GM23248 (cell line): ENCODE measurements around the gene ANGPT4. TPM values are rescaled to one million over a fixed set of nuclear protein-coding genes. Genes with fewer than 3 reads are reported as not detected.

Experiments used
- DNase-seq: peaks from one replicate; pipeline ENCODE4 v3.0.0-alpha.2; 2015
- H2AFZ ChIP-seq: fragments of 200-600 bp; sonication (generic); 2 replicates; pipeline ENCODE4 v1.6.1; 2016; ENCODE audit warnings: antibody characterized with exemption
- H3F3A ChIP-seq: fragments of 200-600 bp; sonication (generic); 2 replicates; pipeline ENCODE4 v1.6.1; 2016; ENCODE audit warnings: mild to moderate bottlenecking, antibody characterized with exemption, mixed run types; ENCODE audit not compliant: insufficient read depth
- H3K27ac ChIP-seq: fragments of 200-600 bp; sonication (generic); 2 replicates; pipeline ENCODE4 v1.5.1; 2016; ENCODE audit warnings: mild to moderate bottlenecking
- H3K27me3 ChIP-seq: fragments of 200-600 bp; sonication (generic); replicated peaks from 2 replicates; pipeline ENCODE4 v1.6.1; 2016; ENCODE audit warnings: mild to moderate bottlenecking; ENCODE audit not compliant: insufficient read depth
- H3K36me3 ChIP-seq: fragments of 200-600 bp; sonication (generic); 2 replicates; pipeline ENCODE4 v1.6.1; 2016; ENCODE audit warnings: low read depth, mild to moderate bottlenecking
- H3K4me1 ChIP-seq: fragments of 200-600 bp; sonication (generic); 2 replicates; pipeline ENCODE4 v1.6.1; 2016; ENCODE audit warnings: mild to moderate bottlenecking; ENCODE audit not compliant: insufficient read depth
- H3K4me2 ChIP-seq: fragments of 200-600 bp; sonication (generic); one replicate; pipeline ENCODE4 v1.6.1; 2016; ENCODE audit warnings: mild to moderate bottlenecking; ENCODE audit not compliant: unreplicated experiment
- H3K4me3 ChIP-seq: fragments of 200-600 bp; sonication (generic); 2 replicates; pipeline ENCODE4 v1.5.1; 2016; ENCODE audit warnings: mild to moderate bottlenecking
- H3K79me2 ChIP-seq: fragments of 200-600 bp; sonication (generic); 2 replicates; pipeline ENCODE4 v1.6.1; 2016; ENCODE audit warnings: mild to moderate bottlenecking; ENCODE audit not compliant: insufficient read depth
- H3K9ac ChIP-seq: fragments of 200-600 bp; sonication (generic); 2 replicates; pipeline ENCODE4 v1.6.1; 2016; ENCODE audit warnings: mild to moderate bottlenecking
- H3K9me2 ChIP-seq: fragments of 200-600 bp; sonication (generic); 2 replicates; pipeline ENCODE4 v1.6.1; 2016; ENCODE audit warnings: mixed run types, mild to moderate bottlenecking, moderate library complexity; ENCODE audit not compliant: insufficient read depth
- H3K9me3 ChIP-seq: fragments of 200-600 bp; sonication (generic); one replicate; pipeline ENCODE4 v1.6.1; 2017; ENCODE audit warnings: low read depth
- H4K20me1 ChIP-seq: fragments of 200-600 bp; sonication (generic); 2 replicates; pipeline ENCODE4 v1.6.0; 2016; ENCODE audit not compliant: insufficient read depth
- EZH2 ChIP-seq: fragments of 200-600 bp; sonication (generic); IDR thresholded peaks from 2 replicates; pipeline ENCODE4 v1.6.1; 2018; ENCODE audit warnings: antibody characterized with exemption, mild to moderate bottlenecking; ENCODE audit not compliant: insufficient read depth, poor library complexity, severe bottlenecking
- EZH2phosphoT487 ChIP-seq: fragments of 200-600 bp; sonication (generic); IDR thresholded peaks from 2 replicates; pipeline ENCODE4 v1.6.1; 2018; ENCODE audit warnings: antibody characterized with exemption, moderate library complexity, mild to moderate bottlenecking, low read depth; ENCODE audit not compliant: insufficient read depth
- WGBS, 2 experiments: methylation state at CpG; one replicate each; pipeline ENCODE4 v1.1.6; 2015 to 2017; ENCODE audit warnings: low lambda C conversion rate in 2 of 2, low coverage in 1 of 2; ENCODE audit errors: missing lambda C conversion rate in 2 of 2; 5-methylcytosine and 5-hydroxymethylcytosine counted together
- in situ Hi-C: fragments of 300-500 bp; cut with MboI; formaldehyde crosslinking; loops from 2 replicates; pipeline ENCODE4 v1.15.0; 2020
- polyA plus RNA-seq: library from polyadenylated mRNA; unstranded; fragments of >200 nt; fragmentation: Nextera tagmentation; extraction: Ambion mirVana; gene quantifications from 2 replicates; pipeline ENCODE4 v1.2.1, GENCODE V29; 2016
- total RNA-seq: library from RNA; depleted of rRNA; stranded (reverse); fragments of >200 nt; shearing (Covaris generic); gene quantifications from 2 replicates; pipeline ENCODE4 v1.2.3, GENCODE V29; 2014; rRNA removed

The ANGPT4 gene
- total and polyA plus RNA-seq, 2 experiments from 2014 or later = not detected

- Histone ChIP-seq H3K9me2 (no peaks in the 10 kb centered on the region), H3K36me3 (no peaks in the 10 kb centered on the region), H4K20me1 (no peaks in the 10 kb centered on the region), H3K4me3 (no peak overlapping the region), H3K4me1 (no peaks in the 10 kb centered on the region), H3K27ac (no peak overlapping the region), H3K79me2 (no peaks in the 10 kb centered on the region), H2AFZ (no peak overlapping the region), H3K4me2 (no peak overlapping the region), H3K27me3 (no peaks in the 10 kb centered on the region), H3K9me3 (no peaks in the 10 kb centered on the region), H3F3A (no peaks in the 10 kb centered on the region), H3K9ac (no peak overlapping the region)
- no peak for TF ChIP-seq EZH2phosphoT487
- TF ChIP-seq EZH2 = no peak
- in situ Hi-C loops = loop anchor here (25.0 kb wide), 1 partner anchor 389 kb away; the partner anchor contains the start of gene C20orf202
- DNase-seq = no peak
- WGBS, 2 experiments = 72 to 75% methylated on average over 11 to 12 of the region's 12 CpGs
These were observed 93.2 kb downstream of the ANGPT4 start for GRCh38 chr20:822651-823573.

- Histone ChIP-seq H3K9me2 (no peaks in the 10 kb centered on the region), H3K27me3 (no peaks in the 10 kb centered on the region), H2AFZ (no peak overlapping the region), H3K36me3 (no peaks in the 10 kb centered on the region), H3K4me2 (no peak overlapping the region), H3F3A (no peaks in the 10 kb centered on the region), H3K27ac (no peak overlapping the region), H3K4me1 (no peaks in the 10 kb centered on the region), H3K79me2 (no peaks in the 10 kb centered on the region), H3K9ac (no peak overlapping the region), H4K20me1 (no peaks in the 10 kb centered on the region), H3K4me3 (no peak overlapping the region), H3K9me3 (no peaks in the 10 kb centered on the region)
- in situ Hi-C loops = loop anchor here (25.0 kb wide), 1 partner anchor 391 kb away; the partner anchor contains the start of gene C20orf202
- DNase-seq = no peak
- 88 to 89% methylated on average over 3 of the region's 3 CpGs for WGBS, 2 experiments
- TF ChIP-seq EZH2 (no peak), EZH2phosphoT487 (no peak)
These were observed 94.4 kb downstream of the ANGPT4 start for GRCh38 chr20:821731-822065.

GRCh38 chr20:821046-821730 lies 94.9 kb downstream of the ANGPT4 start:
- in situ Hi-C loops = loop anchor here (25.0 kb wide), 1 partner anchor 391 kb away; the partner anchor contains the start of gene C20orf202
- 51 to 59% methylated on average over 6 of the region's 6 CpGs for WGBS, 2 experiments
- Histone ChIP-seq H3K9me2 (no peaks in the 10 kb centered on the region), H3K27ac (no peak overlapping the region), H3K4me3 (no peak overlapping the region), H3K9me3 (no peaks in the 10 kb centered on the region), H4K20me1 (no peaks in the 10 kb centered on the region), H3K36me3 (no peaks in the 10 kb centered on the region), H3K27me3 (no peaks in the 10 kb centered on the region), H3F3A (no peaks in the 10 kb centered on the region), H2AFZ (no peak overlapping the region), H3K79me2 (no peaks in the 10 kb centered on the region), H3K4me1 (no peaks in the 10 kb centered on the region), H3K9ac (no peak overlapping the region), H3K4me2 (no peak overlapping the region)
- no peak for DNase-seq
- no peak for TF ChIP-seq EZH2
- no peak for TF ChIP-seq EZH2phosphoT487

- 82 to 87% methylated on average over 3 of the region's 3 CpGs for WGBS, 2 experiments
- H3K27me3 ChIP-seq = no peaks in the 10 kb centered on the region
- H3K4me2 ChIP-seq = no peak overlapping the region
- DNase-seq = no peak
- H3K9me3 ChIP-seq = no peaks in the 10 kb centered on the region
- no peaks in the 10 kb centered on the region for H3K79me2 ChIP-seq
- TF ChIP-seq EZH2 (no peak), EZH2phosphoT487 (no peak)
- in situ Hi-C loops = loop anchor here (25.0 kb wide), 1 partner anchor 392 kb away; the partner anchor contains the start of gene C20orf202
- no peaks in the 10 kb centered on the region for H3K4me1 ChIP-seq
- H3K27ac ChIP-seq = no peak overlapping the region
- H3K9me2 ChIP-seq = no peaks in the 10 kb centered on the region
- no peak overlapping the region for H2AFZ ChIP-seq
- no peaks in the 10 kb centered on the region for H3F3A ChIP-seq
- no peaks in the 10 kb centered on the region for H4K20me1 ChIP-seq
- no peak overlapping the region for H3K4me3 ChIP-seq
- H3K9ac ChIP-seq = no peak overlapping the region
- no peaks in the 10 kb centered on the region for H3K36me3 ChIP-seq
These were observed 95.7 kb downstream of the ANGPT4 start for GRCh38 chr20:820323-820953.

Other genes starting within 250 kb of the ANGPT4 start
- not detected in 2 replicates for gene SCRT2, start 240.5 kb downstream of the ANGPT4 start, total RNA-seq
- gene SCRT2, start 240.5 kb downstream of the ANGPT4 start, polyA plus RNA-seq = not detected in 2 replicates
- gene SLC52A3, start 147.8 kb downstream of the ANGPT4 start, total RNA-seq = not detected in 2 replicates
- not detected in 2 replicates for gene SLC52A3, start 147.8 kb downstream of the ANGPT4 start, polyA plus RNA-seq
- gene FAM110A, start 82.6 kb downstream of the ANGPT4 start, total RNA-seq = 2.6 and 5.6 TPM in 2 replicates
- gene FAM110A, start 82.6 kb downstream of the ANGPT4 start, polyA plus RNA-seq = 3.8 and 5.0 TPM in 2 replicates
- not detected in 2 replicates for gene RSPO4, start 86.0 kb upstream of the ANGPT4 start, total RNA-seq
- 1.7 and 1.9 TPM in 2 replicates for gene RSPO4, start 86.0 kb upstream of the ANGPT4 start, polyA plus RNA-seq
- 68.7 and 160 TPM in 2 replicates for gene PSMF1, start 202.3 kb upstream of the ANGPT4 start, total RNA-seq
- 150 and 165 TPM in 2 replicates for gene PSMF1, start 202.3 kb upstream of the ANGPT4 start, polyA plus RNA-seq